HG03064 (cell line): ENCODE measurements around the gene TNFRSF8.
"Not testable (repeated sequence)": the region's sequence is repeated elsewhere in the genome, so short reads cannot be mapped to it uniquely, and the experiment has no call there.

ENCODE experiments used
- ATAC-seq: cut with Tn5 transposase; IDR thresholded peaks from one replicate; pipeline ENCODE4 v1.9.1; 2021; ENCODE audit warnings: low read depth; ENCODE audit not compliant: unreplicated experiment

Gene TNFRSF8

DNA sequence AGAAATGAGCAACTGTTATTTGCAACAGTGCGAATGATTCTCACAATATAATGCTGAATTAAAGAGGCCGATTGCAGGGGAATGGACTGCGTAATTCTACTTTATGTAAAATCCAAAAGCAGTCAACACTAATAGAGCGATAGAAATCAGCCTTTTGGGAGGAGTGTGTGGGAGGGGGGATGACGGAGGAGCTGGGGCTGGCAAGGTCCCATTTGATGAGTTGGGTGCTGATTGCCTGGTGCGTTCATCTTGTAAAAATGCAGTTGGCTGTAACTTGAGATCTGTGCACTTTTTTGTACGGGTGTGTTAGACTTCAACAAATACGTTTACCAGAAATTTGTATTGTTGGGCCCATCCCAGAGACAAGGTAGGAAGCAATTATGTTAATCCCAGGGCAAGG lies 20.7 kb downstream of the TNFRSF8 start:
- no peak for ATAC-seq

DNA sequence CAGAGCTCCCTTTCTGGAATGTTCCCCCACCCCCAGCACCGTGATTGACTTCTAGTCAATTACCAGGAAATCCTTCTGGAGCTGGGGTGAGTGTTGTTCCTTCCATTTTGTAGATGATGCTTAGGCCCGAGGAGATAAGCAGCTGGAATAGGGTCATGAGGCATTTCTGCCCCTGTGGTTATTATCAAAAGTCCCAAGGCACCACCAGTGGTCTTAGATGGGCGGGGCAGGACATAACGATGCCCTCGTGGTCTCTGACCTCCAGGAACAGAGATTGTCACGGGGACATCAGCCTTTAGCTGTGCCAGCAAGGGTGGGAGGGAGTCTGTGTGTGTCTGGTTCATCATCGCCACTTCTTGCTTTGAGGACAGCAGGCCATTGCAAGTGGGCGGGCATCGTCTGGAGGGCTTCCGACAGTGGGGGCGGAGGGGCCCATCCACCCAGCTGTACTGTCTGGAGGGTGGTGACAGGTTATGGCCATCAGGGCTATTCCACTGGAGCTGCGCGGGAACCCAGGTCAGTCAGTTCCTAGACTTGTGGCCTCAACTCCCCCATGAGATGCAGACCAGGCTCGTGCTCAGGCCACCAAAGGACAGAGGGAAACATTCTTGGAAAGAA lies 22.6 kb downstream of the TNFRSF8 start:
- no peak for ATAC-seq

DNA sequence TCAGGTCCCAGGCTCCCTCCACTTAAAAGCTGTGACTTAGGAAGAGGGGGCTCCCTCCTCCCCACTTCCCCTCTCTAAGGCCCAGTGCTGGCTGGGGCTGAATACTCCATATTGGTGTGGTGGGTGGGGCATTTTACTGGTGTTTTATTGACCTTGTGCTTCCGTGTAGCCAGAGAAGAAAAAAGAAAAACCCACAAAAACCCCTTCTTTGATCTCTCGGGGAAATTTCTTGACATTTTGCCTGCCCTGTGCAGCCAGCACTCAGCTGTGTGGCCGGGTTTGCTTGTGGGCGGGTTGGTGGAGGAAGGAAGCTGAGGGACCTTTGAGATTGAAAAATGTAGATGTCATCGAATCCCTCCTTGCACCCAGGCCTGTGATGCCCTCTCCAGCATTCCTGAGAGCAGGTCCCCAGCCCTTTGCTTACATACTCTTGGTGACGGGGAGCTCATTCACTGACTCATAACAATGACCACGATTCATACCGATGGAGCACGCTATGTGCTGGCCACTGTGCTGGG lies 24.8 kb downstream of the TNFRSF8 start:
- no peak for ATAC-seq

DNA sequence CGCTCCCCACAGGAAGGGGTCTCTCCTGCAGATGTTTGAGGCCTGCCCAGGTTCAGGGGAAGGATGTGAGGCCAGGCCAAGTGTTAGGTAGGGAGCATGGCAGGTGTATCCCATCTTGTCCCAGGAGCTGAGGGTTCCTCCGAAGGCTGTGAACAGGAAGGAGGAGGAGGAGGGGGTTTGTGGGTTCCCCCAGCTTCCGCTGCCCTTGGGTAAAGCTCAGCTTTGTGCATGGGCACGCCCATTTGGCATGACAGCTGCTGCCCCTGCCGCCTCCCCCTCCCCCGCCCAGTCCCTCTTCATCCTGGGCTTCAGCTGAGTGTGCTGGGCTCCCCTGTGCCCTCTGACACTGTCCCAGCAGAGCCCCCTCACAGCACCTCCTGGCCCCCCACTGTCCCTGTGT lies 25.5 kb downstream of the TNFRSF8 start:
- no peak for ATAC-seq

DNA sequence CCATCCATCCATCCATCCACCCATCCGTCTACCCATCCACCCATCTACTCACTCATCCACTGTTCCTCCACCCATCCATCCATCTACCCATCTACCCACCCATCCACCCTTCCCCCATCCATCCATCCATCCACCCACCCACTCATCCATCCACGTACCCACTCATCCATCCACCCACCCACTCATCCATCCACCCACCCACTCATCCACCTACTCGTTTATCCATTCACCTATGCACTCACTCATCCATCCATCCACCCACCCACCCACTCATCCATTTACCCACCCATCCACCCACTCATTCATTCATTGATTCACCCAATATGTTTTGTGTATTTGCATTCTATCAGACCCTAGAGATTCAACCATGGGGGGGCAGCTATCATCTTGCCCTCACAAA lies 27.2 kb downstream of the TNFRSF8 start:
- no peak for ATAC-seq

DNA sequence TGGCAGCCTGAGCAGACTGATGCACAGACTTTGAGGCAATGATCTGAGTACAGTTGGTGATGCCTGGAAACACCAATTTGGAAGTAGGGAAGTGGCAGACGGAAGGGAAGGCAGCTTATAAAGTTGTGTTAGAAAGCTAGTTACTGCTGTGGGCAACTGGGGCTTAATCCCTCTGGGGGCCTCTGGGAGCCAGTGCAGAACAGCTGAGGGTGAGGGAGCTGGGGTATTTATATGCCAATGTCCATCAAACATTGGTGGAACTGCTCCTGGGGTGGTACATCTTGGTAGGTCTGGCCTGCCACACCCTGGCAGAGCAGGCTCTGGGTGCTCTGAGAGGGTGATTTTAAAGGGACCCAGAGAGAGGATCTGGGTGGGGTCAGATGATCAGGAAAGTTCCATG lies 28.1 kb downstream of the TNFRSF8 start:
- ATAC-seq, result no peak

DNA sequence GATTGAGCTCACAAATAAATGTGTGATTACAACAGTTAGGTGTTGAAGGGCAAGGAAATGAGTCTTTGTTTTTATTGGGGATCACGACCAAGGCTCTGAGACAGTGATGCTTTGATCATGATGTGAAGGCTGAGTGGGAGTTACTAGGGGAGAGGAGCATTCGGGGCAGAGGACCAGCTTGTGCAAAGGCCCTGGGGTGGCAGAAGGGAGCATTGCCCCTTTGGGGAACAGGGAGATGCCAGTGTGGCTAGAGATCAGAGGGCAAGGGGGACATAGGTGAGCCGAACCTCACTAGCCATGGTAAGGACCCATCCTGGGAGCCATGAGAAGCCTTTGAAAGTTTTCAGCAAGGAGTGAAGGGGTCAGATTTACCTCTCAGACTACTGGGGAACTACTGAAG lies 31.1 kb downstream of the TNFRSF8 start:
- no peak for ATAC-seq

DNA sequence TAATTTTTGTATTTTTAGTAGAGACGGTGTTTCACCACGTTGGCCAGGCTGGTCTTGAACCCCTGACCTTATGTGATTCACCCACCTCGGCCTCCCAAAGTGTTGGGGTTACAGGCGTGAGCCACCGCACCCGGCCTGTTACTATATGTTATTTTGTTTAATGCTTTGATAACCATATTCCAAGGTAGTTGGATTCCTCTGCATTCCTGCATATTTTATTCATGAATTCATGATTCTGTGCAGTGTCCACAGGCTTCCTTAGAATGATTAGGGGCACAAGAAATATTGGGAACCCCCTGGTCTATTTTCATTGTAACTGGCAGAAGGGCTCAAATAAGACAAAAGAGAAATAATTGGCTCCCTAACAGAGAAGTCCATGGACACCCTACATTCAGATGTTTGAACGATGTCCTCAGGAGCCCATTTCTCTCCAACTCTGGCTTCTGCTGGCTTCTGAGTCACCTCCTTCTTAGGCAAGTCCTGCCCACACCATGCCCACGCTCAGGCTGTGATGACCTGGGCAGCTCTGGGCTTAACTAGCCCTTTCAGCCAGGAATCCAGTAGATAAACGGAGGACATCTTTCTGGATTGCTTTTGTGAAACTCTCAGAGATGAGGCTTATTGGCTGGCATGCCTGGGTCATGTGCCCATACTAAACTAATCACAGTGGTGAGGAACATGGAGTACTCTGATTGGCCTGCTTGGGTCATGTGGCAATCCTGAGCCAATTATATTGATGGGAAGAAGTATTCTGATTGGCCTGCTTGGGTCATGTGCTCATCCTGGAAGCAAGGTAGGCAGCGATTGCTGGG lies 32.6 kb downstream of the TNFRSF8 start:
- no peak for ATAC-seq

DNA sequence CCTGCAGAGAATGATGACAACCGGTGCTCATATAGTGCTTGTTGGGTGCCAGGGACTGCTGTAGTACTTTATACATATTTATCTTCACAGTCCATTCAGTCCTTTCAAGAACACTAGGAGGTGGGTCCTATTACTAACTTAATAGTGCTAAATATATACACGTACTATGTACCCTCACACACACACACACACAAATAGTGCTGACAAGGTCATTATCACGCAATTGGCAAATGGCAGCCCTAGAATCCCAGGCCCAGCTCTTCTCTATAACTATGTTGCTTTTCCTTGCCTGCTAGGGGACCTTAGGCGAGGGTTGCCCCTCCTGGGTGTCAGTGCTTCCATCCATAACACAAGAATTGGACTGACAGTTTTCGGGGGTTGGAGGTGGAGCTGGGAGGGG lies 33.5 kb downstream of the TNFRSF8 start:
- no peak for ATAC-seq

DNA sequence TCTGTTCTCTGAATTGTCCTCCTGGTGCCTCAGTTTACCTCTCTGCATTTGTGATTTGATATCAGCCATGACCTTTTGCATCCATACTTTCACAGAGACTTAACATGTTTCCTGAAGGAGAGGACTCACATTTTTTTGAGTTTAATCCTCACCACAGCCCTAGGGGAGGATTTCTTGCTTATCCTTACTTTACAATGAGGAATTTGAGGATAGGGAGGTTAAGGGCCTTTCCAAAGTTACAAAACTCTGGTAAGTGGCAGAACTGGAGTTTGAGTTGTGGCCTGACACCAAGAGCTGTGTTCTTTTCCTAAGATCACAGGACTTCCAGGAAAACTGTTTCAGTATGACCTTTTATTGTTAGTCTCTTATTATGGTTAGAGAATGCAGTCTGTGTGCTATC lies 34.2 kb downstream of the TNFRSF8 start:
- no peak for ATAC-seq

DNA sequence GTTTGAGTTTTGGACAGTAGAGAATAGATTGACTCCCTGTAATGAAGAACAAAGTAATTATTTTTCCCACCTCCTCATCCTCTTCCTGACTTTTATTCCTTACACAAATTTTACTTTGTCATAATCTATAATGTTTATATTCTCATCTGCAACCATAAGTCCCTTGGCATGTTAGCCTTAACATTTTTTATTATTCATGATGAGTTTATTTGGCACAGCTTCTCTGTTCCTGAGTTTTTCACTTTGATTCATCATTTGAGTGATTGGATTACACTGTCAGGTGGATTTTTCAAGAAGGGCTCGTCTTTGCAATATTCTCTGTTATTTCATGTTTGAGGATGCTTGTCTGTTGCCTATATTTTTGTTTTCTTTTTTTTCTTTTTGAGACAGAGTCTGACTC lies 35.7 kb downstream of the TNFRSF8 start:
- ATAC-seq, result no peak

DNA sequence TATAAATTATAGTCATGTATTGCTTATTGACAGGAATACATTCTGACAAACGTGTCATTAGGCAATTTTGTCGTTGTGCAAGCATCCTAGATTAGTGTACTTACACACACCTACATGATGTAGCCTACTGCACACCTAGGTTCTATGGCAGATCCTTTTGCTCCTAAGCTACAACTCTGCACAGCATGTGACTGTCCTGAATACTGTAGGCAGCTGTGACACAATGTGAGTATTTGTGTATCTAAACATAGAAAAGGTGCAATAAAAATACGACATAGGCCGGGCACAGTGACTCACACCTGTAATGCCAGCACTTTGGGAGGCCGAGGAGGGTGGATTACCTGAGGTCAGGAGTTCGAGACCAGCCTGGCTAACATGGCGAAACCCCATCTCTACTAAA lies 36.5 kb downstream of the TNFRSF8 start:
- ATAC-seq, result no peak

DNA sequence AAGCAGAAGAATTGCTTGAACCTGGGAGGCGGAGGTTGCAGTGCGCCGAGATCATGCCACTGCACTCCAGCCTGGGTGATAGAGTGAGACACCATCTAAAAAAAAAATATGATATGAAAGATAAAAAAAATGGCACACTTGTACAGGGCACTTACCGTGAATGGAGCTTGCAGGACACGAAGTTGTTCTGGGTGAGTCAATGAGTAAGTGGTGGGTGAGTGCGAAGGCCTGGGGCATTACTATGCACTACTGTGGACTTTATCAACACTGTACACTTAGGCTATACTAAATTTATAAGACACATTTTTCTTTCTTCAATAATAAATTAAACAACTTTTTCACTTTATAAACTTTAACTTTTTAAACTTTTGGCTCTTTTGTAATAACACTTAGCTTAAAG lies 37.0 kb downstream of the TNFRSF8 start:
- no peak for ATAC-seq

DNA sequence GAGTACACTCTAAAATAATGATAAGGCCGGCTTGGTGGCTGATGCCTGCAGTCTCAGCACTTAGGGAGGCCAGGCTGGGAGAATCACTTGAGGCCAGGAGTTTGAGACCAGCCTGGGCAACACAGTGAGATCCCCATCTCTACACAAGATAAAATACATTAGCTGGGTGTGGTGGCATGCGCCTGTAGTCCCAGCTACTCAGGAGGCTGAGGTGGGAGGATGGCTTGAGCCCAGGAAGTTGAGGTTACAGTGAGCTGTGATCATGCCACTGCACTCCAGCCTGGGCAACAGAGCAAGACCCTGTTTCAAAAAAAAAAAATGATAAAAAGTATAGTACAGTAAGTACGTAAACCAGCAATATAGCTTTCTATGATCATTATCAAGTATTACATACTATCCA lies 38.0 kb downstream of the TNFRSF8 start:
- not testable (repeated sequence) for ATAC-seq

DNA sequence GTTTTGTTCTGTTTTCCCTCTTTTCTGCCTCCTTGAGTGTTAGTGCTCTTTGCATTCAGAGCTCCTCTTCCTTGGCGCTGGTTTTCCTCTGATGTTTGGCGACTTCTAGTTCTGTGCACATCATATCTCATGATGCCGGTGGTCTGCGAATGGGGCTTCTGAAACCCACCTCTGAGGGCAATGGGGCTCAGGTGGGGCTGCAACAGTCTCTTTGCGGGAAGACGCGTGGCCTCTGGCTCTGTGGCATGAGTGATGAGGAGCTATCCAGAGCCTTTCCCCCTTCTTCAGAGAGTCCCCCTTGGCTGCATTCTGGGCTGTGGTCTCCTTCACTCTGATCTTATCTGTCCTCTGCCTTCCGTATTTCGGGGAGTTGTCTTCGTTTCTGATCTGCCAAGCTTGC lies 39.0 kb downstream of the TNFRSF8 start:
- no peak for ATAC-seq

DNA sequence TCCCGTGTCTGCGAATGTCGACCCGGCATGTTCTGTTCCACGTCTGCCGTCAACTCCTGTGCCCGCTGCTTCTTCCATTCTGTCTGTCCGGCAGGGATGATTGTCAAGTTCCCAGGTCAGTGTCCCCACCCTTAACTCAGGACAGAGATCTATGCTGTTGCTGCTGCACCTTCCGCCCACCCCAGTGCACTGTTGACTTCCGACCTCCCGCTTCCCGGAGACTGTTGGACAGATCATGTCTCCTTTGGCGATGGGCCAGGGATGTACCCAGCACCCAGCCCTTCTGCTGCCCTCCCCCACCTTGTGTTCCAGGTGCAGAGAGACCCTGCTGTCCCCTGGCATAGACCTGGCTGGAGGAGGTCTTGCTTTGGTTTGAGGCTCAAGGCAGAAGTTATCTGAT lies 41.3 kb downstream of the TNFRSF8 start:
- no peak for ATAC-seq

DNA sequence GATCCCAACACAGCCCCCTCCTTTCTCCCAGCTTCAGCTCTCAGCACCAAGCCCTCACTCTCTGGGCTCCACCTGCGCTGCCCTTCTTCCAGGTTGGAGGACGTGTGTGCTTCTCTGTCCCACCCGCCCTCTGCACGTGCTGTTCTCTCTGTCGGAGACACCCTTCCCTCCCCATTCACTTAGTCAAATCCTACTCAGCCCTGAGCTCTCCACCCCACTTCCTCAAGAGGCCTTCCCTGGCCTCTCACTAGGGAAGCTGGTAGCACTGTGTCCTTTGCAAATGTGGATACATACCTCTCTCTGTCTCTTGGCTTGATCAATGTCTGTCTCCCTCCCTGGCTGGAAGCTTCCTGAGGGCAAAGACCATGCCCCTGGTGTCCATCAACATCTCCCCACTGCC lies 43.0 kb downstream of the TNFRSF8 start:
- ATAC-seq, result no peak

DNA sequence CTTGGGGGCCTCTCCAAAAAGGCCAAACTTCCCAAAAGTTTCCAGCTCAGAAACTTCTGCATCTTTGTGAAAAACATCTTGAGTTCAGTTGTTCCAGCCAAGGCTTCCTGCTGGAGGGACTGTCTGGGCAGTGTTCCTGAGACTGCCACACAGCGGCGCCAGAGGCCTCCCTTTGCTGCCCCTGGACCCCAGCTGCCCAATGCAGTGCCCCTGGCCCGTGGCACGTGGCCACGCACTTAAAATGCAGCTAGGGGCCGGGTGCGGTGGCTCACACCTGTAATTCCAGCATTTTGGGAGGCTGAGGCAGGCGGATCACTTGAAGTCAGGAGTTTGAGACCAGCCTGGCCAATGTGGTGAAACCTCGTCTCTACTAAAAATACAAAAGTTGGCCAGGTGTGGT lies 43.8 kb downstream of the TNFRSF8 start:
- not testable (repeated sequence) for ATAC-seq

DNA sequence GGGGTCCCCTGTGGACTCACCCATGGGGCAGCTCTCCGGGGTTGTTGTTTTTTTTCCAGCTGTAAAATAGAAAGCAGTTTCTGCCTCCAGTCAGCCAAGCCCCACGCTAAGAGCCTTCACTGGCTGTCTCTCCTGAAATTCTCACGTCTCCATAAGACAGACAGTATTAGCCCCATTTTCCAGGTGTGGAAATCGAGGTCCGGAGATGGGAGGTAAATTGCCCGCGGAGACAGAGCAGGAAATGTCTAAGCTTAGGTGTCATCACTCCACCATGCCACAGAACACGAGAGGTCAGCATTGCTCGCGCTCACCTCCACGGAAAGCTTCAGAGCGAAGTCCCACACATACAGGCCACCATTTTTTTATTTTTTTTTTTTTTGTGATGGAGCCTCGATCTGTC lies 44.6 kb downstream of the TNFRSF8 start:
- no peak for ATAC-seq

DNA sequence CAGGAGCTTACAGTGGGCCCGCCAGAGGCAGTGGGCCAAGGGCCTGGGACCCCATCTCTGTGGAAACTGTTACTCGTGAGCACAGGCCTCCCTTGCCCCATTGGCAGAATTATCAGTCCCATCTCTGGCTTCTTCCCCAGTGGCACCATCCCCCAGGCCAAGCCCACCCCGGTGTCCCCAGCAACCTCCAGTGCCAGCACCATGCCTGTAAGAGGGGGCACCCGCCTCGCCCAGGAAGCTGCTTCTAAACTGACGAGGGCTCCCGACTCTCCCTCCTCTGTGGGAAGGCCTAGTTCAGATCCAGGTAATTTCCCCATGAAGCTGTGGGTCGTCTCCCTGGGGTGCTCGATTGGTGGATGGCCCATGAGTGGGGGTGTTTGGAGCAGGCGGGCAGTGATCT lies 46.8 kb downstream of the TNFRSF8 start:
- ATAC-seq, result no peak

DNA sequence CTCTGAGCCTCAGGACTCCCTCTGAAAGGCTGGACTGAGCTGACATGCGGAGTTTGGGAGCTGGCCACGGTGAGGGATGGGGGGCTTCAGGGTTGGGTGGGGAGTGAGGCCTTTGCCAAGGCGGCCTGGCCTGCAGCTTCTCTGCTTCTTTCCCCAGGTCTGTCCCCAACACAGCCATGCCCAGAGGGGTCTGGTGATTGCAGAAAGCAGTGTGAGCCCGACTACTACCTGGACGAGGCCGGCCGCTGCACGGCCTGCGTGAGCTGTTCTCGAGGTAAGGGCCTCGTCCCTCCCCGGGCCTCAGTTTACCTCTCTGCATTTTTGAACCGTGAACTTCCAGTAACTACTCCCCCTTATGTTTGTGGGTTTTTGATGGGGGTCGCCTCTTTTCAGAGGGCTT lies 48.6 kb downstream of the TNFRSF8 start:
- ATAC-seq, result no peak

DNA sequence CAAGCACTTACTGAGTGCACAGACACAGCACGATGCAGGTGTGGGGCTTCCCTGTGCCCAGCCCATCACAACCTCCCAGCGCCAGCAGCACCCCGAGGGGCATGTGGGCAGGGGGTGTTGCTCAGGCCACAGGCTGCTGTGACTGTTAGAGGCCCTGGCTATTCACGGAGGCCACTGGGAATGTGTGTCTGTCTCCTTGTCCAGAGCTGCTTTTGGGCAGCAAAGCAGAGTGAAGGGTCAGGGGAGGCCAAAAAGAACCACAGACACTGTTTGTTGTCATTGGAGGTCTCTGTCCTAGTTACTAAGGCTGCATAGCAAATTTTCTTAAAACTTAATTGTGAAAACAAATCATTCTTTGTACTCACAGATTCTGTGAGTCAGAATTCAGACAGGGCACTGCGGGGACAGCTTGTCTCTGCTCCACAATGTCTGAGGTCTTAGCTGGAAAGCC lies 49.6 kb downstream of the TNFRSF8 start:
- ATAC-seq, result no peak
